Activated B cell treated with CpG ODN at 0.5 μM for 24 hours (primary cell): Measurements from ENCODE around the gene TAF9B. TPM values are rescaled to one million over a fixed set of nuclear protein-coding genes. Genes with fewer than 3 reads are reported as not detected.
"Not testable (repeated sequence)": the region's sequence is repeated elsewhere in the genome, so short reads cannot be mapped to it uniquely, and the experiment has no call there.

ENCODE experiments used
- ATAC-seq: fragments of 200-7000 bp; cut with Tn5 transposase; one replicate; pipeline ENCODE4 v1.10.0; 2021; ENCODE audit warnings: low read depth, mild to moderate bottlenecking, moderate library complexity
- CTCF ChIA-PET: fragments of 350-600 bp; sonication (Branson Sonifier 250); formaldehyde crosslinking; loops from one replicate; lab custom pipeline; 2021; ENCODE audit warnings: antibody characterized with exemption; lab: Charles Lee
- POLR2A ChIA-PET: fragments of 350-600 bp; sonication (Branson Sonifier 250); formaldehyde crosslinking; loops from one replicate; lab custom pipeline; 2021; ENCODE audit warnings: antibody characterized with exemption; lab: Charles Lee
- DNase-seq: peaks from one replicate; pipeline ENCODE4 v3.0.0; 2022
- H3K27ac Mint-ChIP-seq: one replicate; pipeline ENCODE4 v1.8.0; 2020; ENCODE audit warnings: mixed read lengths
- H3K27me3 Mint-ChIP-seq: one replicate; pipeline ENCODE4 v1.8.0; 2021; ENCODE audit warnings: mixed read lengths
- H3K36me3 Mint-ChIP-seq: one replicate; pipeline ENCODE4 v1.8.0; 2021; ENCODE audit warnings: low read depth, mixed read lengths
- H3K4me1 Mint-ChIP-seq: one replicate; pipeline ENCODE4 v1.8.0; 2021; ENCODE audit warnings: mixed read lengths
- H3K4me3 Mint-ChIP-seq: one replicate; pipeline ENCODE4 v1.8.0; 2020; ENCODE audit warnings: mild to moderate bottlenecking, mixed read lengths
- H3K9me3 Mint-ChIP-seq: one replicate; pipeline ENCODE4 v1.8.0; 2020; ENCODE audit warnings: mixed read lengths
- intact Hi-C: fragments of 100-400 bp; cut with micrococcal nuclease; formaldehyde crosslinking; loops from one replicate; pipeline ENCODE4 v1.15.1; 2024
- total RNA-seq: library from RNA; stranded (reverse); gene quantifications from 2 replicates; pipeline ENCODE4 v1.2.3, GENCODE V29; 2022
- TF ChIP-seq, protein P1 (sequence below): fragments of 200-600 bp; IDR thresholded peaks from one replicate; pipeline ENCODE4 v1.8.0; 2022; ENCODE audit warnings: antibody characterized with exemption, mild to moderate bottlenecking

The TAF9B gene
- total RNA-seq, result 16.2 and 17.4 TPM in 2 replicates

DNA sequence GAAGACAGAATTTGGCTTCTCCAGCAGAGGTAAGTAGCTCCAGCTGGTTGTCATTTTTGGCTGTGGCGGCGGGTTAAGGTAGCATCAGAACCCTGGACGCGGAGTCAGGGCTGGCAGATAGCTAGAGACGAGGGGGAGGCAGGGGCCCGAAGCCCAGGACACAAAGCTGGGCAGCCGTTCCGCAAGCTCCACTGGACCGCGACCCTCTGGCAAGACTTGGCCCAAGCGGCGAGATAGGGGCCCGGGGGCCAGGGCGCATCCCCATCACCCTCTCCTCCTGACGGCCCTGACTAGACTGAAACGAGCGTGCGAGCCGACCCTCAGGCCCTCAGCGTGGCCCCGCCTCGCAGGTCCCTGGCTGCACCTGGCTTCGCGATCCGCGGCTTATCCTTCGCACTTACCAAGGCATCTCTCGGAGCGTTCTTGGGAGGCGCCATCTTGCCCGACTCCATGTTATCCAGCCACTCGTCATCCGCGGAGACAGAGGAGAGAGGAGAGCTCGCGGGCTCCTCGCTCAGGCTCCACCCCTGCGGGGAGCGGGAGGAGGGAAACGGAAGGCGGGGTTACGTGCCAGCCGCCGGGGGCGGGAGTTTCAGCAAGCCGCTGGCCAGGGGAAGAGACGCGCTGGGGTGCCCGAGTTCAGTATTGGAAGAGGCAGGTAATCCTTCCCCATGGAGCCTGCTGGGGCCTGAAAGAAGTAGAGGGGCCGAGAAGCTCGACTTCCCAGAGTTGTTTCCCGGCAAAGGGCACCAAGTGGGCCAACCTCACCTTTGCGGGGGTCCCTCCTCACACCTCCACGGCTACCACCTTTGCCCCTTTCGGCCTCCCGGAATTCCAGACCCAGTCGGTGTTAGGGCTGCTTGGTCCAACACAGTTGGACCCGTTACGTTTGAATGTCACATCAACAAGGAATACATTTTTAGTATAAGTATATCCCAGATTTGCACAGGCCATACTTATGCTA is at the start of gene TAF9B:
TAF9B (minus strand) TSS at position 491 of the 964 bp plus-strand sequence; CDS start at position 452, 39 bp downstream.
- DNase-seq (peak; percentile 66), ATAC-seq (peak; percentile 93)
- intact Hi-C loops, result loop anchor here (1.0 to 10.0 kb wide), 4 partner anchors 35 to 1275 kb away; partner anchors contain the start of genes CYSLTR1 and PGK1
- H3K4me1 Mint-ChIP-seq, result no peaks in the 10 kb centered on the region
- H3K9me3 Mint-ChIP-seq, result no peaks in the 10 kb centered on the region
- H3K27ac Mint-ChIP-seq, result peak within 1 kb of the TSS; percentile 77
- peaks cover 3% of the 10 kb centered on the region for H3K36me3 Mint-ChIP-seq
- POLR2A ChIA-PET, result interaction anchor here (0.6 to 1.3 kb wide), 4 partner anchors 9 to 825 kb away, joined by 3 to 4 read pairs (median 4); partner anchors contain the start of gene COX7B
- no peaks in the 10 kb centered on the region for H3K27me3 Mint-ChIP-seq
- CTCF ChIA-PET, result no interaction called here
- TF ChIP-seq, protein P1, sequence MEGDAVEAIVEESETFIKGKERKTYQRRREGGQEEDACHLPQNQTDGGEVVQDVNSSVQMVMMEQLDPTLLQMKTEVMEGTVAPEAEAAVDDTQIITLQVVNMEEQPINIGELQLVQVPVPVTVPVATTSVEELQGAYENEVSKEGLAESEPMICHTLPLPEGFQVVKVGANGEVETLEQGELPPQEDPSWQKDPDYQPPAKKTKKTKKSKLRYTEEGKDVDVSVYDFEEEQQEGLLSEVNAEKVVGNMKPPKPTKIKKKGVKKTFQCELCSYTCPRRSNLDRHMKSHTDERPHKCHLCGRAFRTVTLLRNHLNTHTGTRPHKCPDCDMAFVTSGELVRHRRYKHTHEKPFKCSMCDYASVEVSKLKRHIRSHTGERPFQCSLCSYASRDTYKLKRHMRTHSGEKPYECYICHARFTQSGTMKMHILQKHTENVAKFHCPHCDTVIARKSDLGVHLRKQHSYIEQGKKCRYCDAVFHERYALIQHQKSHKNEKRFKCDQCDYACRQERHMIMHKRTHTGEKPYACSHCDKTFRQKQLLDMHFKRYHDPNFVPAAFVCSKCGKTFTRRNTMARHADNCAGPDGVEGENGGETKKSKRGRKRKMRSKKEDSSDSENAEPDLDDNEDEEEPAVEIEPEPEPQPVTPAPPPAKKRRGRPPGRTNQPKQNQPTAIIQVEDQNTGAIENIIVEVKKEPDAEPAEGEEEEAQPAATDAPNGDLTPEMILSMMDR, result no peak
- H3K4me3 Mint-ChIP-seq, result peak within 1 kb of the TSS; percentile 92

DNA sequence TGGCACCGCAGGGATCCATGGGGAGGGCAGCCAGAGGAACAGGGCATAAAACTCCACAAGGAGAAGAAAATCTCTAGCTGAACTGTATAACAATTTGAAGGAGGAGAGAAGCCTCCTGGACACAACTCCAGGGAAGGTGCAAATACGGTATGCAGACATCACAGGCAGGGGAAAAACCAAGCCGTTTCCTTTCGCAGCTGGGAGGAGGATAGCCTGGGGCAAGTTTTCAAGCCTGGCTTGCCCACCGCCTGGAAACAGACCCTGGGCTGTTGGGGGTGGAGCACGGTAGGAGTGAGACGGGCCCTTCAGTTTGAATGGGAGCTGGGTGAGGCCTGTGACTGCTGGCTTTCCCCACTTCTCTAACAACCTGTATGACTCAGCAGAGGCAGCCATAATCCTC is 43.4 kb upstream of the TAF9B start:
- no peaks in the 10 kb centered on the region for H3K36me3 Mint-ChIP-seq
- H3K4me3 Mint-ChIP-seq, result no peak overlapping the region
- no peak overlapping the region for H3K27ac Mint-ChIP-seq
- DNase-seq (no peak), ATAC-seq (no peak)
- peaks cover 5% of the 10 kb centered on the region for H3K27me3 Mint-ChIP-seq
- TF ChIP-seq, protein P1, result no peak
- ChIA-PET POLR2A (no interaction called here), CTCF (no interaction called here)
- H3K4me1 Mint-ChIP-seq, result no peaks in the 10 kb centered on the region
- intact Hi-C loops, result no loop called here
- peaks cover 3% of the 10 kb centered on the region for H3K9me3 Mint-ChIP-seq

GRCh38 chrX:78181307-78181706 is 41.9 kb upstream of the TAF9B start:
- intact Hi-C loops, result no loop called here
- H3K27me3 Mint-ChIP-seq, result peaks cover 5% of the 10 kb centered on the region
- CTCF ChIA-PET, result interaction anchor here (0.6 kb wide), 1 partner anchor 374 kb away, joined by 3 read pairs; no protein-coding TSS in a partner anchor
- no peaks in the 10 kb centered on the region for H3K9me3 Mint-ChIP-seq
- DNase-seq (no peak), ATAC-seq (no peak)
- TF ChIP-seq, protein P1, result no peak
- H3K36me3 Mint-ChIP-seq, result no peaks in the 10 kb centered on the region
- no peak overlapping the region for H3K27ac Mint-ChIP-seq
- H3K4me3 Mint-ChIP-seq, result no peak overlapping the region
- H3K4me1 Mint-ChIP-seq, result no peaks in the 10 kb centered on the region
- POLR2A ChIA-PET, result no interaction called here

GRCh38 chrX:78168065-78168464 is 28.6 kb upstream of the TAF9B start:
- intact Hi-C loops, result no loop called here
- Mint-ChIP-seq H3K4me1 (no peaks in the 10 kb centered on the region), H3K27ac (no peak overlapping the region), H3K4me3 (no peak overlapping the region), H3K27me3 (peaks cover 2% of the 10 kb centered on the region), H3K9me3 (no peaks in the 10 kb centered on the region), H3K36me3 (no peaks in the 10 kb centered on the region)
- CTCF ChIA-PET, result no interaction called here
- POLR2A ChIA-PET, result no interaction called here
- TF ChIP-seq, protein P1, result no peak
- ATAC-seq, result no peak
- DNase-seq, result no peak

- intact Hi-C loops, result no loop called here
- CTCF ChIA-PET, result no interaction called here
- no peak for DNase-seq
- ATAC-seq, result no peak
- POLR2A ChIA-PET, result no interaction called here
- Mint-ChIP-seq H3K27ac (no peak overlapping the region), H3K27me3 (peaks cover 2% of the 10 kb centered on the region), H3K4me3 (no peak overlapping the region), H3K9me3 (no peaks in the 10 kb centered on the region), H3K4me1 (peaks cover 5% of the 10 kb centered on the region), H3K36me3 (no peaks in the 10 kb centered on the region)
- TF ChIP-seq, protein P1, result no peak
Observed at GRCh38 chrX:78165425-78165824, 26.0 kb upstream of the TAF9B start.

- H3K9me3 Mint-ChIP-seq, H3K27ac Mint-ChIP-seq, ATAC-seq, H3K4me1 Mint-ChIP-seq, DNase-seq, H3K4me3 Mint-ChIP-seq, H3K27me3 Mint-ChIP-seq, H3K36me3 Mint-ChIP-seq, POLR2A ChIA-PET, intact Hi-C loops, CTCF ChIA-PET: not testable (repeated sequence)
Observed at GRCh38 chrX:78163175-78163574, 23.7 kb upstream of the TAF9B start.

DNA sequence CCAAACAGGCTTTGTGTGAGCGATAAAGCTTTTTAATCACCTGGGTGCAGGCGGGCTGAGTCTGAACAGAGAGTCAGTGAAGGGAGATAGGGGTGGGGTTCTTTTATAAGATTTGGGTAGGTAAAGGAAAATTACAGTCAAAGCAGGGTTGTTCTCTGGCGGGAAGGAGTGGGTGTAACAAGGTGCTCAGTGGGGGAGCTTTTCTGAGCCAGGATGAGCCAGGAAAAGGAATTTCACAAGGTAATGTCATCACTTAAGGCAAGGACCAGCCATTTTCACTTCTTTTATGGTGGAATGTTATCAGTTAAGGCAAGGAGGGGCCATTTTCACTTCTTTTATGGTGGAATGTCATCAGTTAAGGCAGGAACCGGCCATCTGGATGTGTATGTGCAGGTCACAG is 21.3 kb upstream of the TAF9B start:
- H3K36me3 Mint-ChIP-seq, intact Hi-C loops, POLR2A ChIA-PET, H3K27ac Mint-ChIP-seq, H3K4me1 Mint-ChIP-seq, H3K4me3 Mint-ChIP-seq, DNase-seq, CTCF ChIA-PET, ATAC-seq, H3K9me3 Mint-ChIP-seq, H3K27me3 Mint-ChIP-seq: not testable (repeated sequence)
